ENCODE data around the gene PLA2G6. TPM values are rescaled to one million over a fixed set of nuclear protein-coding genes. Genes with fewer than 3 reads are reported as not detected.

The PLA2G6 gene
- total RNA-seq, 1 donor = 12.3 TPM

DNA sequence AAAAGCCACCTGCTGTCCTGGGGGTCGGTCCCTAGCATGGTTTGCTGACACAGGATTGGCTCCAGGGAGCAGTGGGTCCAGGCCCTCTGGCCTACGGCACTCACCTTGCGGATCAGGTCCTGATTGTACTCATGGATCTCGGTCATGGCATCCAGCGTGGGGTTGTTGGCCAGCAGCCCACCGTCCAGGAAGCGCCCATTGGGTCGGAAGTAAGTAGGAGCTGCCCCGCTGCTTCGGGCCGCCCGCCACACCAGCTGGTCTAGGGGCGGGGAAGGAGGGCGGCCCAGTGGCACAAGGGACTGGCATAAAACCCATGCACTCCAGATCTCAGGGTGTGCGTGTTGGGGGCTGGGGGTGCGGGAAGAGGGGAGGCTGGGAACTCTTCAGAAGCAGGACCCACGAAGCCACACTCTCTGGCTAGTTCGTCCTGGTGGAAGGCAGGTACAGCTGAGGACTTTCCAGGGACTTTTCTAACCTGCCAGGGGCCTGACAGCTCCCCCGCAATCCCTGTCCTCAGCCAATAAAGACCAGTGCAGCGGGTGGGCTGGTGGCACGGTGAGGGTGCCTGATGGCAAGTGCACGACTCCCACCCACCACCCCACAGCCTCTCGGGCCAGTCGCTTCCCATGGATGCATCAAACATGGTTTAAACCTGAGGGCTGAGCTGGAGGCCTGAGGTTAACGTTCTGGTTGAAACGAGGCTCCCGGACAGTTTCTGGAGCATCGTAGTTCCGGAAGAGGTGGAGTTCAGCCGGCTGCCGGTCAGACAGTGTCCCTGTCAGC, 66.0 kb downstream of the PLA2G6 start:
- DNase-seq (ENCODE audit: low read depth) = no peak
- no peak overlapping the region for H3K4me3 ChIP-seq (ENCODE audit: low read depth, low read length)
- TF ChIP-seq, protein P1, sequence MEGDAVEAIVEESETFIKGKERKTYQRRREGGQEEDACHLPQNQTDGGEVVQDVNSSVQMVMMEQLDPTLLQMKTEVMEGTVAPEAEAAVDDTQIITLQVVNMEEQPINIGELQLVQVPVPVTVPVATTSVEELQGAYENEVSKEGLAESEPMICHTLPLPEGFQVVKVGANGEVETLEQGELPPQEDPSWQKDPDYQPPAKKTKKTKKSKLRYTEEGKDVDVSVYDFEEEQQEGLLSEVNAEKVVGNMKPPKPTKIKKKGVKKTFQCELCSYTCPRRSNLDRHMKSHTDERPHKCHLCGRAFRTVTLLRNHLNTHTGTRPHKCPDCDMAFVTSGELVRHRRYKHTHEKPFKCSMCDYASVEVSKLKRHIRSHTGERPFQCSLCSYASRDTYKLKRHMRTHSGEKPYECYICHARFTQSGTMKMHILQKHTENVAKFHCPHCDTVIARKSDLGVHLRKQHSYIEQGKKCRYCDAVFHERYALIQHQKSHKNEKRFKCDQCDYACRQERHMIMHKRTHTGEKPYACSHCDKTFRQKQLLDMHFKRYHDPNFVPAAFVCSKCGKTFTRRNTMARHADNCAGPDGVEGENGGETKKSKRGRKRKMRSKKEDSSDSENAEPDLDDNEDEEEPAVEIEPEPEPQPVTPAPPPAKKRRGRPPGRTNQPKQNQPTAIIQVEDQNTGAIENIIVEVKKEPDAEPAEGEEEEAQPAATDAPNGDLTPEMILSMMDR (IDR thresholded peaks at IDR 0.05; ENCODE audit: insufficient read depth, low read length) = no peak

DNA sequence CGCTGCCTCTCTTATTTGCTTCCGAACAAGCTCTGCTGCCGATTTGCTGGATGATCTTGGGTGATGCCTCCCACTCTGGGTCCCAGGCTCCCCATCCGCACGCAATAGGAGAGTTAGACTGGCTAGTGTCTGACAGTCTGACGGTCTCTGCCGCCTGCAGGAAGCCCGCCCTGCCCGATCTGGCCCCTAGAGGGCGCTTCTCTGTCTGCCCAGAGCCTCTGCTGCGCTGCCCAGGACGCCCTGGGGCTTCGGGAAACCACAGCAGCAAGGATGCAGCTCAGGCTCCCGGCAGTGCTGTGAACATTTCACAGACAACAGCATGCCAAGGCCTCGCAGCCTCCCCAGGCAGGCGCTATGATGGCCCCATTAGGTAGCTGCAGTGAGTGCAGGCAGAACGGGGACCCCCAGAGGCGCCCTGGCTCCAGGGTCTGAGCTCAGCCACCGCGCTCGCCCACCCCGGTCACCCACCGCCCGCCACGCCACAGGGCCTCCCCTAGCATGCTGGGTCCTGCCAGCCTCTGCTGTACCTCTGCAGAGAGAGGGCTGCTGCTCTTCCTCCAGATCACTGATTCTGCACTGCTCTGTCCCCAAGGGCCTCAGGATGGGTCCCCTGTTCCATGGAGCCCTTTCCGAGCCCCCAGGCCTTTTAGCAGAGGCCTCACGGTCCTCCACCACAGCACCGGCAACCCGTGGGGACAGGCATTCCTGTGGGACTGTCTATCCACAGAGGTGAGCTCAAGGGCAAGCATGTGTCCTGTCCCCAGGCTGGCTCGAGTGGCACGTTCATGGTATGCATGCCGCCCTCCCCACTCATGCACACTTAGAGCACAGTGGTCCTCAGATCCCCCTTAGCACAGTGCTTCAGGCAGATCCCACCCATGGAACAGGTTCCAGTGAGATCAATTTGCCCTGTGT, 66.9 kb downstream of the PLA2G6 start:
- TF ChIP-seq, protein P1 (IDR thresholded peaks at IDR 0.05; ENCODE audit: insufficient read depth, low read length) = peak; percentile 99
- no peak overlapping the region for H3K4me3 ChIP-seq (ENCODE audit: low read depth, low read length)
- peak; percentile 80 for DNase-seq (ENCODE audit: low read depth)

DNA sequence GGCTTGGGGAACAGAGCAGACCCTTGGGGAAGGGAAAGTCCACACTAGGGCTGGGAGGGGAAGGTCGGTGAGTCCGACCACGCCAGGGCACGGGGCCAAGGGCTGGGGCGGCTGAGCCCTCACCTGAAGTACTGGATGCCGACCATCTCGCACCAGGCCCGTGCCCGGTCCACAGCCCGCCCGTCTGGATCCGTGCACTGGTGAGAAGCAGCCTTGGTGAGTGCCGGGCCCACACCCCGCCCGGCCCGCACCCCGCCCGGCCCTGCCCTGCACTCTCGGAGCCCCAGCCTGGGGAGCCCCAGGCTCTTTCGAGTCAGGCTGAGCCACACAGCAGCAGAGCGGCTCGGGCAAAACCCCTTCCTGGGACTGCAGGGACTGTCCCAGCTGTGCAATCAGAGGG, 69.2 kb downstream of the PLA2G6 start:
- H3K4me3 ChIP-seq (ENCODE audit: low read depth, low read length) = no peak overlapping the region
- DNase-seq (ENCODE audit: low read depth) = no peak
- TF ChIP-seq, protein P1 (IDR thresholded peaks at IDR 0.05; ENCODE audit: insufficient read depth, low read length) = no peak

DNA sequence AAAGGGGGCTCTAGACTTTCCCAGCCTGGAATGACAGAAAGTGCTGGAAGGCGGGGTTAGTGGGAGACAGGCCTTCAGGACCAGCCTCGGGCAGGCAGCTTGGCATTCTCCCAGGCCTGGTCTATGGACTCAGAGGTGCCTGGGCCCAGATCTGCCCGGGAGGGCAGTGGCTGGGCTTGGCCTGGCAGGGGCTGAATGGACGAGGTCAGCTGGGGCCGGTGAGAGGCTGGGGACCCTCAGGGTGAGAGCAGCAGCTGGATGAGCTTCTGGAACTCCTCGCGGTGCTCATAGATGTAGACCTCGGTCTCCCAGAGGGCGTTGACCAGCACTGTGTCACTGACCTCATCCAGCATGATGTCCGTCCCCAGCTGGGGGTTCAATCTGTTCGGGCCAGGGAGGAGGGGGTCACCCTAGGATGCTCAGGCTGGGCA, 69.7 kb downstream of the PLA2G6 start:
- TF ChIP-seq, protein P1 (IDR thresholded peaks at IDR 0.05; ENCODE audit: insufficient read depth, low read length) = no peak
- DNase-seq (ENCODE audit: low read depth) = no peak
- H3K4me3 ChIP-seq (ENCODE audit: low read depth, low read length) = no peak overlapping the region

DNA sequence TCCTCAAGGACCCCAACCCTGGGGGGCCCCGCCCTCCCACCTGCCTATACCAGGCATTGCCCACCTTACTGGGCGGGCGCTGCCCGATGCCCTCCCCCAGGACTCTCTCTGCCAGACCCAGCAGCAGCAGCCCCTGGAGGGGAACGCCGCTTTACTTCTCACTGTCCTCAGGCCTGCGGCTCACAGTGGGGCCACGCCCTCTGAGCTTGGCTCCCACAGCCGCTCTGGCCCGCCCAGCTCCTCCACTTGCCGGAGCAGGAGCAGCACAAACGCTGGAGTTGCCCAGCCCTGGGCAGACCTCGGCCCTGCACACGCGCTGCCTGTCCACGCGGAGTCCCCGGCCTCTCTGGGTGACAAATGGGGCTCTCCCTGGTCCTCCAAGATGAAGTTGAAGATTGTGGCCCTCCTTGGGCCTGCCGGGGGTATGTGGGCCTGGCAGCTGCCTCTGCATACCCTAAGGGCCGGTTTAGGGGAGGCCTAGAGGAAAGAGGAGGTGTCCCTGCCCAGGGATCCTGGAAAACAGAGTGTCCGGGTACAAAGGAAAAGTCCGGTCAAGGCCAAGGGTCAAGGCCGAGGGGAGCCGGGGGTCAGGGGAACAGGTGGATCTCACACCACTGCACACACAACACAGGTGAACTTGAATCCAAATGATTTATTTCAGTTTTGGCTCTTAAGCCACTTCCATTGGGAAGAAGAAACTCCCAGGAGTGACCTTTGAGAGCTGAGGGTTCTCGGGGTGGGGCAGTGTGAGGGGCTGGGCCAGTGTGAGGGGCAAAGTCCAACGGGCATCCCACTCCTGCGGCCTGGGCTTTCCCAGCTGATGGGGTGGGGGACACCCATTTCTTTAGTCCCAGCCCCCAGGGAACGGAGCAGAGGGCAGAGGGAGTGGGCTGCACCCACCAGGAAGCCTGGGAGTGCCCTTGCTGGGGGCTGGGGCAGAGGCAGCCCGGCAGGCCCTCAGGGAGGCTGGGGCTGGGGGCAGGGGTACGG, 70.5 kb downstream of the PLA2G6 start:
- TF ChIP-seq, protein P1 (IDR thresholded peaks at IDR 0.05; ENCODE audit: insufficient read depth, low read length) = no peak
- DNase-seq (ENCODE audit: low read depth) = peak; percentile 46
- H3K4me3 ChIP-seq (ENCODE audit: low read depth, low read length) = no peak overlapping the region
